ENCODE data around the gene TMC6. TPM values are rescaled to one million over a fixed set of nuclear protein-coding genes. Genes with fewer than 3 reads are reported as not detected.
"Not testable (repeated sequence)": the region's sequence is repeated elsewhere in the genome, so short reads cannot be mapped to it uniquely, and the experiment has no call there.

TMC6 gene
- total RNA-seq, 1 experiment from 2014 or later, result 22.9 TPM

DNA sequence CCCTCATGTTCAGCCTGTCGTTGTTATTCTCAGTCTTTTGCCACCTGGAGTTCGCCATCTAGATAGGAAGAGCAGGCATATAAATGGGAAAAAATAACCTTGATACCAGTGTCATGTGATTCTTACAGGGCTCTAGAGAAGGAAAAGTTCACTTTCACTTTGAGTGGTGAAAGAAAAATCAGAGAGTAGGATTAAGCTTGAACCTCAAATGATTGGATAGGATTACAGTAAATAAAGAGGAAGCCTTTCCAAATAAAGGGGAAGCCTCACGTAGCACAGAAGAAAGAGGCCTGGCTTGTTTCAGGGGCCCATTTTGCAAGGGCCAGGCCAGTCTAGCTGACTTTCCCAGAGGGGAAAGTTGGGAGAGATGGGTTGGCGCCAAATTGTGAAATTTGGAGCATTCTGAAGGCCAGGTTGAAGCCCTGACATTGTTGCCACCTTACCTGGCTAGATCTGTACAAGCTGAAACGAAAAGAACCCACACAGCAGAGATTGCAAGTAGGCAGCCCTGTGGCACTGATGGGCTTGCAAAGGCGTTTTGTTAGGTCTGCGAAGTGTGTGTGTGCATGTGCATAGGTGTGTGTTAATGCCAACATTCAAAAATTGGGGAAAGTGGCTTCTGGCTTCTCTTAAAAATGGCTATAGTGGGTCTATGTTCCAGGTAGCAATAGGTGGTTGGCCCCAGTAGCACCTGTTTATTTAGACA is 38.8 kb downstream of the TMC6 start:
- CTCF ChIA-PET, result no interaction called here
- H3K36me3 ChIP-seq (ENCODE audit: insufficient read depth, low read length, poor library complexity, severe bottlenecking), result peaks cover 36% of the 10 kb centered on the region

DNA sequence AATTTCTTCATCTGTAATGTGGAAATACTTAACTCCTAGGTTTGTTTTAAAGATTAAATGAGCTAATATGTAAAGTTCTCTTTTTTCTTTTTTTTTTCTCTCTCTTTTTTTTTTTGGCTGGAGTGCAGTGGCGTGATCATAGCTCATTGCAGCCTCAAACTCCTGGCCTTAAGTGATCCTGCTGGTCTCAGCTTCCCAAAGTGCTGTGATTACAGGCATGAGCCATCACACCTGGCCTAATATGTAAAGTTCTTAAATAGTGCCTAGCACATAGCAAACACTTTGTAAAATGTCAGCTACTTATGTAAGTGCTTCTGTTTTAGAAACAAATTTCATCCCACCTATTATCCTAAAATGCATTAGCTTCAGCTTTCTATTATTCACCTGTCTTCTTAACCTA is 40.0 kb downstream of the TMC6 start:
- POLR2A ChIA-PET (ENCODE audit: low non-redundant PET), result no interaction called here
- intact Hi-C loops (cut with micrococcal nuclease; ENCODE audit: unreplicated experiment), result no loop called here
- BruUV-seq (replicated peaks), result no TSS peak
- DNase-seq (ENCODE audit: low spot score), result no peak
- no peak for TF ChIP-seq EZH2 (IDR thresholded peaks at IDR 0.05; ENCODE audit: borderline replicate concordance, low read depth, low read length, poor library complexity, severe bottlenecking)
- Histone ChIP-seq H3K4me3 (ENCODE audit: low read depth, low read length, poor library complexity, severe bottlenecking) (no peak overlapping the region), H3K9me3 (ENCODE audit: low read depth, low read length, poor library complexity, severe bottlenecking) (no peaks in the 10 kb centered on the region), H3K27me3 (replicated peaks; ENCODE audit: insufficient read depth, low read depth, low read length, poor library complexity) (no peaks in the 10 kb centered on the region), H3K27ac (ENCODE audit: low read depth, low read length, poor library complexity, severe bottlenecking) (no peak overlapping the region), H3K36me3 (ENCODE audit: insufficient read depth, low read length, poor library complexity, severe bottlenecking) (peaks cover 26% of the 10 kb centered on the region), H3K4me1 (ENCODE audit: insufficient read depth, low read length, poor library complexity, severe bottlenecking) (no peaks in the 10 kb centered on the region)
- CTCF ChIA-PET, result interaction anchor here (0.7 kb wide), 1 partner anchor 98 kb away, joined by 4 read pairs; the partner anchor contains the start of genes AFMID and TK1

More for the DNA sequence above, 38.8 kb downstream of the TMC6 start:
- POLR2A ChIA-PET (ENCODE audit: low non-redundant PET), result no interaction called here
- Histone ChIP-seq H3K4me3 (ENCODE audit: low read depth, low read length, poor library complexity, severe bottlenecking) (no peak overlapping the region), H3K4me1 (ENCODE audit: insufficient read depth, low read length, poor library complexity, severe bottlenecking) (no peaks in the 10 kb centered on the region), H3K27ac (ENCODE audit: low read depth, low read length, poor library complexity, severe bottlenecking) (no peak overlapping the region), H3K27me3 (replicated peaks; ENCODE audit: insufficient read depth, low read depth, low read length, poor library complexity) (no peaks in the 10 kb centered on the region), H3K9me3 (ENCODE audit: low read depth, low read length, poor library complexity, severe bottlenecking) (no peaks in the 10 kb centered on the region)
- intact Hi-C loops (cut with micrococcal nuclease; ENCODE audit: unreplicated experiment), result no loop called here
- no peak for DNase-seq (ENCODE audit: low spot score)
- no peak for TF ChIP-seq EZH2 (IDR thresholded peaks at IDR 0.05; ENCODE audit: borderline replicate concordance, low read depth, low read length, poor library complexity, severe bottlenecking)
- TF ChIP-seq, protein P1, sequence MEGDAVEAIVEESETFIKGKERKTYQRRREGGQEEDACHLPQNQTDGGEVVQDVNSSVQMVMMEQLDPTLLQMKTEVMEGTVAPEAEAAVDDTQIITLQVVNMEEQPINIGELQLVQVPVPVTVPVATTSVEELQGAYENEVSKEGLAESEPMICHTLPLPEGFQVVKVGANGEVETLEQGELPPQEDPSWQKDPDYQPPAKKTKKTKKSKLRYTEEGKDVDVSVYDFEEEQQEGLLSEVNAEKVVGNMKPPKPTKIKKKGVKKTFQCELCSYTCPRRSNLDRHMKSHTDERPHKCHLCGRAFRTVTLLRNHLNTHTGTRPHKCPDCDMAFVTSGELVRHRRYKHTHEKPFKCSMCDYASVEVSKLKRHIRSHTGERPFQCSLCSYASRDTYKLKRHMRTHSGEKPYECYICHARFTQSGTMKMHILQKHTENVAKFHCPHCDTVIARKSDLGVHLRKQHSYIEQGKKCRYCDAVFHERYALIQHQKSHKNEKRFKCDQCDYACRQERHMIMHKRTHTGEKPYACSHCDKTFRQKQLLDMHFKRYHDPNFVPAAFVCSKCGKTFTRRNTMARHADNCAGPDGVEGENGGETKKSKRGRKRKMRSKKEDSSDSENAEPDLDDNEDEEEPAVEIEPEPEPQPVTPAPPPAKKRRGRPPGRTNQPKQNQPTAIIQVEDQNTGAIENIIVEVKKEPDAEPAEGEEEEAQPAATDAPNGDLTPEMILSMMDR (conservative IDR thresholded peaks at IDR 0.05; ENCODE audit: low read depth, low read length), result no peak
- no TSS peak for BruUV-seq (replicated peaks)

DNA sequence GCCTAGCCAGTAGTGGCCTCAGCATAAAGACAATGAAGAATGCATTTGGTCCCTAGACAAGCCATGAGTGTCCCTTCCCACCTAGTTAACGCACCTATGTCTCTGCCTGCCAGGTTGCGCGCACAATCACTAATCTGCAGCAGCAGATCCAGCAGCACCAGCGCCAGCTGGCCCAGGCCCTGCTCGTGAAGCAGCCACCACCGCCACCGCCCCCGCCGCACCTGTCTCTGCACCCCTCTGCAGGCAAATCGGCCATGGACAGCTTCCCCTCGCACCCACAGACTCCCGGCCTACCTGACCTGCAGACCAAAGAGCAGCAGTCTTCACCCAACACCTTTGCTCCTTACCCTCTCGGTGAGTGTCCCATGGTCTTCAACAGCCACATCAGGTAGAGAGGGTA is 41.8 kb downstream of the TMC6 start:
- H3K36me3 ChIP-seq (ENCODE audit: insufficient read depth, low read length, poor library complexity, severe bottlenecking), result peaks cover 13% of the 10 kb centered on the region
- no peak for TF ChIP-seq EZH2 (IDR thresholded peaks at IDR 0.05; ENCODE audit: borderline replicate concordance, low read depth, low read length, poor library complexity, severe bottlenecking)
- TF ChIP-seq, protein P1 (conservative IDR thresholded peaks at IDR 0.05; ENCODE audit: low read depth, low read length), result no peak
- BruUV-seq (replicated peaks), result no TSS peak
- no peak overlapping the region for H3K4me3 ChIP-seq (ENCODE audit: low read depth, low read length, poor library complexity, severe bottlenecking)
- CTCF ChIA-PET, result no interaction called here
- H3K27me3 ChIP-seq (replicated peaks; ENCODE audit: insufficient read depth, low read depth, low read length, poor library complexity), result no peaks in the 10 kb centered on the region
- POLR2A ChIA-PET (ENCODE audit: low non-redundant PET), result no interaction called here
- intact Hi-C loops (cut with micrococcal nuclease; ENCODE audit: unreplicated experiment), result no loop called here
- H3K4me1 ChIP-seq (ENCODE audit: insufficient read depth, low read length, poor library complexity, severe bottlenecking), result no peaks in the 10 kb centered on the region
- no peak for DNase-seq (ENCODE audit: low spot score)
- H3K9me3 ChIP-seq (ENCODE audit: low read depth, low read length, poor library complexity, severe bottlenecking), result no peaks in the 10 kb centered on the region
- no peak overlapping the region for H3K27ac ChIP-seq (ENCODE audit: low read depth, low read length, poor library complexity, severe bottlenecking)

DNA sequence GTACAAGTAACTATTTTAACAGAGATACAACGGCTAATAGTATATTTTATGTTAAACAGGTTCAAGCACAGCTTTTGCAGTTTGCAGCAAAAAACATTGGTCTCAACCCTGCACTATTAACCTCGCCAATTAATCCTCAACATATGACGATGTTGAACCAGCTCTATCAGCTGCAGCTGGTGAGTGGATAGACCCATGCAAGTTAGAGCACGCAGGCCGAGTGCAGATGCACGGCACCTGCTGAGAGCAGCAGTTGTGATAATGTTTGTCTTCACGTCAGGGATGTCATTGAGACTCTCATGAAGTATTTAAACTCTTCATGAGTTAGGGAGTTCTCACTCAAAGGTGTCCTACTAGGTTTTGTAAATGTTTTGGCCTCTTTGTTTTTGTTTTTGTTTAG is 45.6 kb downstream of the TMC6 start:
- Histone ChIP-seq H3K4me1 (ENCODE audit: insufficient read depth, low read length, poor library complexity, severe bottlenecking) (no peaks in the 10 kb centered on the region), H3K27me3 (replicated peaks; ENCODE audit: insufficient read depth, low read depth, low read length, poor library complexity) (no peaks in the 10 kb centered on the region), H3K27ac (ENCODE audit: low read depth, low read length, poor library complexity, severe bottlenecking) (no peak overlapping the region), H3K4me3 (ENCODE audit: low read depth, low read length, poor library complexity, severe bottlenecking) (no peak overlapping the region), H3K36me3 (ENCODE audit: insufficient read depth, low read length, poor library complexity, severe bottlenecking) (peaks cover 30% of the 10 kb centered on the region), H3K9me3 (ENCODE audit: low read depth, low read length, poor library complexity, severe bottlenecking) (no peaks in the 10 kb centered on the region)
- ChIA-PET CTCF (no interaction called here), POLR2A (ENCODE audit: low non-redundant PET) (no interaction called here)
- intact Hi-C loops (cut with micrococcal nuclease; ENCODE audit: unreplicated experiment), result no loop called here
- no peak for TF ChIP-seq EZH2 (IDR thresholded peaks at IDR 0.05; ENCODE audit: borderline replicate concordance, low read depth, low read length, poor library complexity, severe bottlenecking)
- TF ChIP-seq, protein P1 (conservative IDR thresholded peaks at IDR 0.05; ENCODE audit: low read depth, low read length), result no peak
- no peak for DNase-seq (ENCODE audit: low spot score)
- BruUV-seq (replicated peaks), result no TSS peak

DNA sequence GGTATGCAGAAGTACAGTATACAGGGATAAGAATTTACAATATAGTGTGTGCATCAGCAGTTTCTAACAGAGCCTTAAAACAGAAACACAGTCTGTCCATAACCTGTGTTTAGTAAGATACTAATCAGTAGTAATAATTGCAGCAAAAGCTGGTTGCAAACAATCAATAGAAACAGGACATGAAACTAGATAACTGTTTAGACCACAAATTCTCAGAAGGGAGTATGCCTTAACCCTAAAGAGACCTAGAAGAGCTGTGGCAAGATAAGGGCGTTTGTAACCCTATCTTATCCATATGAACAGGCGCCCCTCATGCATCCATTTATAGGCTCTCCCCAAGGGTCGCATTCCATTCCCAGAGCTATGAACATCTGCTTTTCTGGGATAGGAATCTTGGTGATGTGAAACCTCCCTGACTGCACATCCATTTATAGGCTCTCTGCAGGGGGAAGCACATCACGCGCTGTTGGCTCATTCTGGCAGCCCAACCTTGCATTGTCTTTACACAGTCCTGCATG is 46.1 kb downstream of the TMC6 start:
- H3K27ac ChIP-seq (ENCODE audit: low read depth, low read length, poor library complexity, severe bottlenecking); DNase-seq (ENCODE audit: low spot score); H3K27me3 ChIP-seq (replicated peaks; ENCODE audit: insufficient read depth, low read depth, low read length, poor library complexity); H3K9me3 ChIP-seq (ENCODE audit: low read depth, low read length, poor library complexity, severe bottlenecking); BruUV-seq (replicated peaks); POLR2A ChIA-PET (ENCODE audit: low non-redundant PET); CTCF ChIA-PET; H3K4me1 ChIP-seq (ENCODE audit: insufficient read depth, low read length, poor library complexity, severe bottlenecking); H3K4me3 ChIP-seq (ENCODE audit: low read depth, low read length, poor library complexity, severe bottlenecking); intact Hi-C loops (cut with micrococcal nuclease; ENCODE audit: unreplicated experiment): not testable (repeated sequence)
- peaks cover 31% of the 10 kb centered on the region for H3K36me3 ChIP-seq (ENCODE audit: insufficient read depth, low read length, poor library complexity, severe bottlenecking)
